Fibroblast of lung (primary cell): Measurements from ENCODE around the gene EMILIN2. TPM values are rescaled to one million over a fixed set of nuclear protein-coding genes. Genes with fewer than 3 reads are reported as not detected.

Source experiments
- DNase-seq, 2 donors: peaks; one replicate each; pipeline versions ENCODE4 v3.0.0 to v3.0.0-alpha.2; 2010; ENCODE audit warnings: low read depth in 2 of 2
- H2AFZ ChIP-seq: 2 replicates; pipeline ENCODE4 v1.5.1; 2012; ENCODE audit warnings: low read length, control low read depth, inconsistent platforms
- H3K27ac ChIP-seq: 2 replicates; pipeline ENCODE4 v1.5.1; 2011; ENCODE audit warnings: low read length, control low read depth; ENCODE audit not compliant: insufficient read depth
- H3K27me3 ChIP-seq: 2 replicates; pipeline ENCODE4 v1.5.1; 2011; ENCODE audit warnings: mild to moderate bottlenecking, low read length; ENCODE audit not compliant: control insufficient read depth, insufficient read depth
- H3K36me3 ChIP-seq: 2 replicates; pipeline ENCODE4 v1.5.1; 2011; ENCODE audit warnings: low read length; ENCODE audit not compliant: control insufficient read depth, insufficient read depth
- H3K4me1 ChIP-seq: 2 replicates; pipeline ENCODE4 v1.5.1; 2011; ENCODE audit warnings: low read length; ENCODE audit not compliant: control insufficient read depth, insufficient read depth; ENCODE audit errors: extremely low read depth
- H3K4me2 ChIP-seq: 2 replicates; pipeline ENCODE4 v1.5.1; 2011; ENCODE audit warnings: low read length, control low read depth; ENCODE audit not compliant: insufficient read depth; ENCODE audit errors: extremely low read depth
- H3K4me3 ChIP-seq, 4 experiments: fragments of 200-600 bp in 1 of 4; sonication (generic) in 1 of 4; replicated peaks in 1 of 4; 2 replicates each; pipeline ENCODE4 v1.5.1; 2011 to 2016; ENCODE audit warnings: low read length in 4 of 4, low read depth in 3 of 4, mild to moderate bottlenecking in 3 of 4, control low read depth in 2 of 4, inconsistent platforms in 1 of 4, mixed read lengths in 1 of 4; ENCODE audit not compliant: insufficient read depth in 1 of 4; ENCODE audit errors: control extremely low read depth in 1 of 4
- H3K79me2 ChIP-seq: 2 replicates; pipeline ENCODE4 v1.5.1; 2012; ENCODE audit warnings: mild to moderate bottlenecking, low read length, inconsistent platforms; ENCODE audit not compliant: control insufficient read depth, insufficient read depth
- H3K9ac ChIP-seq: 2 replicates; pipeline ENCODE4 v1.5.1; 2011; ENCODE audit warnings: mild to moderate bottlenecking, low read length, control low read depth; ENCODE audit not compliant: insufficient read depth
- H3K9me3 ChIP-seq: 2 replicates; pipeline ENCODE4 v1.5.1; 2012; ENCODE audit warnings: low read depth, low read length; ENCODE audit not compliant: control insufficient read depth, insufficient read depth
- H4K20me1 ChIP-seq: 2 replicates; pipeline ENCODE4 v1.5.1; 2011; ENCODE audit warnings: low read length; ENCODE audit not compliant: control insufficient read depth, insufficient read depth; ENCODE audit errors: extremely low read depth
- EZH2 ChIP-seq: IDR thresholded peaks from 2 replicates; pipeline ENCODE4 v1.5.1; 2012; ENCODE audit warnings: low read length, control low read depth, mild to moderate bottlenecking; ENCODE audit errors: missing control alignments
- polyA plus RNA-seq, 2 donors: library from polyadenylated mRNA; depleted of rRNA in 1 of 2; stranded (reverse) in 1 of 2; unstranded in 1 of 2; fragments of >200 nt; gene quantifications; 2 replicates each; pipeline ENCODE4 v1.2.1, GENCODE V29; 2011 to 2012; ENCODE audit warnings: missing spikeins in 1 of 2
- total RNA-seq: library from RNA; depleted of rRNA; stranded (reverse); fragments of >200 nt; gene quantifications from 2 replicates; pipeline ENCODE4 v1.2.1, GENCODE V29; 2014
- TF ChIP-seq, protein P1 (sequence below), 2 donors: IDR thresholded peaks in 1 of 2; conservative IDR thresholded peaks in 1 of 2; 1 replicate in 1 of 2; 2 replicates in 1 of 2; pipeline ENCODE4 v1.5.1; 2011 to 2012; ENCODE audit warnings: low read length in 2 of 2, control low read depth in 1 of 2, inconsistent platforms in 1 of 2, low read depth in 1 of 2, mild to moderate bottlenecking in 1 of 2

Gene EMILIN2
- total and polyA plus RNA-seq, 2 donors (not counting 1 experiment from before 2014, with no cell fraction given): 8.7 to 11.1 TPM

GRCh38 chr18:2814928-2815327 lies 31.9 kb upstream of the EMILIN2 start:
- DNase-seq: no peak
- Histone ChIP-seq H3K27me3 (no peaks in the 10 kb centered on the region), H3K4me3 (no peak overlapping the region), H3K79me2 (no peaks in the 10 kb centered on the region), H4K20me1 (no peaks in the 10 kb centered on the region), H3K9me3 (no peaks in the 10 kb centered on the region), H3K4me1 (no peaks in the 10 kb centered on the region), H3K36me3 (no peaks in the 10 kb centered on the region), H2AFZ (no peak overlapping the region), H3K4me2 (no peak overlapping the region), H3K9ac (no peak overlapping the region), H3K27ac (no peak overlapping the region)
- TF ChIP-seq, protein P1, sequence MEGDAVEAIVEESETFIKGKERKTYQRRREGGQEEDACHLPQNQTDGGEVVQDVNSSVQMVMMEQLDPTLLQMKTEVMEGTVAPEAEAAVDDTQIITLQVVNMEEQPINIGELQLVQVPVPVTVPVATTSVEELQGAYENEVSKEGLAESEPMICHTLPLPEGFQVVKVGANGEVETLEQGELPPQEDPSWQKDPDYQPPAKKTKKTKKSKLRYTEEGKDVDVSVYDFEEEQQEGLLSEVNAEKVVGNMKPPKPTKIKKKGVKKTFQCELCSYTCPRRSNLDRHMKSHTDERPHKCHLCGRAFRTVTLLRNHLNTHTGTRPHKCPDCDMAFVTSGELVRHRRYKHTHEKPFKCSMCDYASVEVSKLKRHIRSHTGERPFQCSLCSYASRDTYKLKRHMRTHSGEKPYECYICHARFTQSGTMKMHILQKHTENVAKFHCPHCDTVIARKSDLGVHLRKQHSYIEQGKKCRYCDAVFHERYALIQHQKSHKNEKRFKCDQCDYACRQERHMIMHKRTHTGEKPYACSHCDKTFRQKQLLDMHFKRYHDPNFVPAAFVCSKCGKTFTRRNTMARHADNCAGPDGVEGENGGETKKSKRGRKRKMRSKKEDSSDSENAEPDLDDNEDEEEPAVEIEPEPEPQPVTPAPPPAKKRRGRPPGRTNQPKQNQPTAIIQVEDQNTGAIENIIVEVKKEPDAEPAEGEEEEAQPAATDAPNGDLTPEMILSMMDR (conservative IDR thresholded peaks at IDR 0.05 in 1 of 2, IDR thresholded peaks at IDR 0.05 in 1 of 2; ENCODE audit: low read depth in 1 of 2, low read length in 2 of 2): no peak
- no peak for TF ChIP-seq EZH2

GRCh38 chr18:2818281-2818680 lies 28.5 kb upstream of the EMILIN2 start:
- H3K36me3 ChIP-seq: no peaks in the 10 kb centered on the region
- DNase-seq: no peak
- TF ChIP-seq, protein P1 (conservative IDR thresholded peaks at IDR 0.05 in 1 of 2, IDR thresholded peaks at IDR 0.05 in 1 of 2; ENCODE audit: low read depth in 1 of 2, low read length in 2 of 2): no peak
- TF ChIP-seq EZH2: no peak
- no peaks in the 10 kb centered on the region for H3K79me2 ChIP-seq
- no peak overlapping the region for H3K4me3 ChIP-seq
- no peaks in the 10 kb centered on the region for H3K9me3 ChIP-seq
- H3K9ac ChIP-seq: no peak overlapping the region
- no peaks in the 10 kb centered on the region for H3K27me3 ChIP-seq
- H3K4me2 ChIP-seq: no peak overlapping the region
- H2AFZ ChIP-seq: no peak overlapping the region
- no peak overlapping the region for H3K27ac ChIP-seq
- no peaks in the 10 kb centered on the region for H3K4me1 ChIP-seq
- no peaks in the 10 kb centered on the region for H4K20me1 ChIP-seq

GRCh38 chr18:2821695-2822094 lies 25.1 kb upstream of the EMILIN2 start:
- no peaks in the 10 kb centered on the region for H3K9me3 ChIP-seq
- no peaks in the 10 kb centered on the region for H3K4me1 ChIP-seq
- no peak overlapping the region for H3K4me3 ChIP-seq
- H3K27ac ChIP-seq: no peak overlapping the region
- H2AFZ ChIP-seq: no peak overlapping the region
- H3K27me3 ChIP-seq: no peaks in the 10 kb centered on the region
- no peak for DNase-seq
- TF ChIP-seq, protein P1 (conservative IDR thresholded peaks at IDR 0.05 in 1 of 2, IDR thresholded peaks at IDR 0.05 in 1 of 2; ENCODE audit: low read depth in 1 of 2, low read length in 2 of 2): no peak
- no peak for TF ChIP-seq EZH2
- no peaks in the 10 kb centered on the region for H4K20me1 ChIP-seq
- no peak overlapping the region for H3K9ac ChIP-seq
- no peaks in the 10 kb centered on the region for H3K36me3 ChIP-seq
- no peaks in the 10 kb centered on the region for H3K79me2 ChIP-seq
- no peak overlapping the region for H3K4me2 ChIP-seq
